Measurements from ENCODE around the gene LAPTM5.

DNA sequence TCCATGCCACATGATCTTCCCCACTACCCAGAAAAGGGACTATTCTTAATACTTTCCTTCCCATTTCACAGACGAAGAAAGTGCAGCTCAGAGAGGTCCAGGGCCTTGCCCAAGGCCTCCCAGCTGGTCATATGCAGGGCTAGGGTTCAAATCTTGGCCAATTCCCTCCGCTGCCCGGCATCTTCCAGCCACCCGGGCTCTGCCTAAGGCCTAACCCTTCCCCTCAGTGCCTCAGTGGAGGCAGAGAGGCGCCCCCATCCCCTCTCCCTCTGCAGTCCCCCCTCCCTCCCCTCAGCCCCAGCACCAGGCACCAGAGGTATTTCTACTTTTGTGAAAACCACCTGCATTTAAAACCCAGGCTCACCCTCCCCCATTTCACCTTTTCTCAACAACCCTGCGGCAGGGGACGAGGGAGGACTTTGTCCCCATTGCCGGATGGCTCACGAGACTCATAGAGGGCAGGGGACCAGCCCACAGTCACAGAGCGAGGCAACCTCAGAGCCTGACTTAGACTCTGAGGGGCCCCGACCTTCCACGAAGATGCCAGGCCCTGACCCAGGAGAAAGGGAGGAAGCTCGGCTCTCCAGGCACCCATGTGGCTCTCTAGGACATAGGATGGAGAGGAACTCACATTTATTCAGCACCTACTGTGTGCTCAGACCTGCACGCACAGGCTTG is 12.3 kb downstream of the LAPTM5 start:
- TF ChIP-seq, protein P1, sequence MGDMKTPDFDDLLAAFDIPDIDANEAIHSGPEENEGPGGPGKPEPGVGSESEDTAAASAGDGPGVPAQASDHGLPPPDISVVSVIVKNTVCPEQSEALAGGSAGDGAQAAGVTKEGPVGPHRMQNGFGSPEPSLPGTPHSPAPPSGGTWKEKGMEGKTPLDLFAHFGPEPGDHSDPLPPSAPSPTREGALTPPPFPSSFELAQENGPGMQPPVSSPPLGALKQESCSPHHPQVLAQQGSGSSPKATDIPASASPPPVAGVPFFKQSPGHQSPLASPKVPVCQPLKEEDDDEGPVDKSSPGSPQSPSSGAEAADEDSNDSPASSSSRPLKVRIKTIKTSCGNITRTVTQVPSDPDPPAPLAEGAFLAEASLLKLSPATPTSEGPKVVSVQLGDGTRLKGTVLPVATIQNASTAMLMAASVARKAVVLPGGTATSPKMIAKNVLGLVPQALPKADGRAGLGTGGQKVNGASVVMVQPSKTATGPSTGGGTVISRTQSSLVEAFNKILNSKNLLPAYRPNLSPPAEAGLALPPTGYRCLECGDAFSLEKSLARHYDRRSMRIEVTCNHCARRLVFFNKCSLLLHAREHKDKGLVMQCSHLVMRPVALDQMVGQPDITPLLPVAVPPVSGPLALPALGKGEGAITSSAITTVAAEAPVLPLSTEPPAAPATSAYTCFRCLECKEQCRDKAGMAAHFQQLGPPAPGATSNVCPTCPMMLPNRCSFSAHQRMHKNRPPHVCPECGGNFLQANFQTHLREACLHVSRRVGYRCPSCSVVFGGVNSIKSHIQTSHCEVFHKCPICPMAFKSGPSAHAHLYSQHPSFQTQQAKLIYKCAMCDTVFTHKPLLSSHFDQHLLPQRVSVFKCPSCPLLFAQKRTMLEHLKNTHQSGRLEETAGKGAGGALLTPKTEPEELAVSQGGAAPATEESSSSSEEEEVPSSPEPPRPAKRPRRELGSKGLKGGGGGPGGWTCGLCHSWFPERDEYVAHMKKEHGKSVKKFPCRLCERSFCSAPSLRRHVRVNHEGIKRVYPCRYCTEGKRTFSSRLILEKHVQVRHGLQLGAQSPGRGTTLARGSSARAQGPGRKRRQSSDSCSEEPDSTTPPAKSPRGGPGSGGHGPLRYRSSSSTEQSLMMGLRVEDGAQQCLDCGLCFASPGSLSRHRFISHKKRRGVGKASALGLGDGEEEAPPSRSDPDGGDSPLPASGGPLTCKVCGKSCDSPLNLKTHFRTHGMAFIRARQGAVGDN (CRISPR knock-in tag; IDR thresholded peaks at IDR 0.05), result peak; percentile 16; the same call in 1 of the 2 replicates
- TF ChIP-seq, protein P2, sequence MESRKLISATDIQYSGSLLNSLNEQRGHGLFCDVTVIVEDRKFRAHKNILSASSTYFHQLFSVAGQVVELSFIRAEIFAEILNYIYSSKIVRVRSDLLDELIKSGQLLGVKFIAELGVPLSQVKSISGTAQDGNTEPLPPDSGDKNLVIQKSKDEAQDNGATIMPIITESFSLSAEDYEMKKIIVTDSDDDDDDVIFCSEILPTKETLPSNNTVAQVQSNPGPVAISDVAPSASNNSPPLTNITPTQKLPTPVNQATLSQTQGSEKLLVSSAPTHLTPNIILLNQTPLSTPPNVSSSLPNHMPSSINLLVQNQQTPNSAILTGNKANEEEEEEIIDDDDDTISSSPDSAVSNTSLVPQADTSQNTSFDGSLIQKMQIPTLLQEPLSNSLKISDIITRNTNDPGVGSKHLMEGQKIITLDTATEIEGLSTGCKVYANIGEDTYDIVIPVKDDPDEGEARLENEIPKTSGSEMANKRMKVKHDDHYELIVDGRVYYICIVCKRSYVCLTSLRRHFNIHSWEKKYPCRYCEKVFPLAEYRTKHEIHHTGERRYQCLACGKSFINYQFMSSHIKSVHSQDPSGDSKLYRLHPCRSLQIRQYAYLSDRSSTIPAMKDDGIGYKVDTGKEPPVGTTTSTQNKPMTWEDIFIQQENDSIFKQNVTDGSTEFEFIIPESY (CRISPR knock-in tag; IDR thresholded peaks at IDR 0.05), result no peak

Measured in HepG2 (cell line).